Endothelial cell of umbilical vein (primary cell): ENCODE data around the gene ARL4C. TPM values are rescaled to one million over a fixed set of nuclear protein-coding genes. Genes with fewer than 3 reads are reported as not detected.

Source experiments
- BruUV-seq: library from RNA; stranded (reverse); fragments of 400-500 nt; replicated peaks from 2 replicates; lab custom pipeline; 2021; lab: Mats Ljungman, UMichigan
- CTCF ChIA-PET: fragments of 300-600, 350-600 bp; sonication (Branson Sonifier 250); formaldehyde crosslinking; loops from one replicate; lab custom pipeline; 2021; ENCODE audit warnings: antibody characterized with exemption, inconsistent platforms; lab: Charles Lee
- POLR2A ChIA-PET: fragments of 300-600, 350-600 bp; sonication (Branson Sonifier 250); formaldehyde crosslinking; loops from one replicate; lab custom pipeline; 2021; ENCODE audit warnings: antibody characterized with exemption, inconsistent platforms; lab: Charles Lee
- DNase-seq: peaks from one replicate; pipeline ENCODE4 v3.0.0-alpha.2; 2011; ENCODE audit warnings: low read depth, low spot score
- FAIRE-seq: peaks from 2 replicates; lab custom pipeline; 2011; peaks lifted over from hg19 to GRCh38; lab: Jason Lieb, UNC
- H2AFZ ChIP-seq: 2 replicates; pipeline ENCODE4 v1.6.0; 2012; ENCODE audit warnings: low read depth, low read length, control low read depth, inconsistent platforms
- H3K27ac ChIP-seq: 2 replicates; pipeline ENCODE4 v1.5.1; 2011; ENCODE audit warnings: low read depth, mild to moderate bottlenecking, control low read depth, low read length, moderate library complexity; ENCODE audit not compliant: insufficient read depth
- H3K27me3 ChIP-seq, 2 experiments: 2 replicates each; pipeline versions ENCODE4 v1.6.0 to v1.6.1; 2011; ENCODE audit warnings: low read length in 2 of 2, mixed read lengths in 1 of 2; ENCODE audit not compliant: control insufficient read depth in 2 of 2, insufficient read depth in 2 of 2
- H3K36me3 ChIP-seq, 2 experiments: 2 replicates in 1 of 2; 3 replicates in 1 of 2; pipeline ENCODE4 v1.5.1; 2011; ENCODE audit warnings: low read length in 2 of 2, mild to moderate bottlenecking in 1 of 2, moderate library complexity in 1 of 2; ENCODE audit not compliant: control insufficient read depth in 2 of 2, insufficient read depth in 2 of 2; ENCODE audit errors: extremely low read depth in 1 of 2
- H3K4me1 ChIP-seq: 3 replicates; pipeline ENCODE4 v1.5.1; 2011; ENCODE audit warnings: mild to moderate bottlenecking, low read length; ENCODE audit not compliant: control insufficient read depth, insufficient read depth; ENCODE audit errors: extremely low read depth
- H3K4me2 ChIP-seq: 2 replicates; pipeline ENCODE4 v1.6.1; 2011; ENCODE audit warnings: low read length, control low read depth, mixed read lengths; ENCODE audit not compliant: insufficient read depth
- H3K4me3 ChIP-seq, 3 experiments: fragments of 200-600 bp in 1 of 3; sonication (generic), shearing (Covaris generic) in 1 of 3; replicated peaks in 1 of 3; 2 replicates each; pipeline ENCODE4 v1.5.1; 2011 to 2016; ENCODE audit warnings: control low read depth in 3 of 3, low read length in 3 of 3, mild to moderate bottlenecking in 2 of 3, inconsistent platforms in 1 of 3, low read depth in 1 of 3, moderate library complexity in 1 of 3; ENCODE audit not compliant: insufficient read depth in 1 of 3
- H3K79me2 ChIP-seq: 2 replicates; pipeline ENCODE4 v1.6.0; 2012; ENCODE audit warnings: low read length, inconsistent platforms; ENCODE audit not compliant: control insufficient read depth, insufficient read depth
- H3K9ac ChIP-seq: replicated peaks from 2 replicates; pipeline ENCODE3; 2011; ENCODE audit warnings: low read length, control low read depth; ENCODE audit not compliant: insufficient read depth; ENCODE audit errors: extremely low read depth
- H3K9me1 ChIP-seq: replicated peaks from 3 replicates; pipeline ENCODE4 v1.6.0; 2011; ENCODE audit warnings: mild to moderate bottlenecking, low read length; ENCODE audit not compliant: control insufficient read depth, insufficient read depth; ENCODE audit errors: extremely low read depth
- H3K9me3 ChIP-seq: replicated peaks from 2 replicates; pipeline ENCODE4 v1.5.1; 2012; ENCODE audit warnings: low read length, inconsistent platforms; ENCODE audit not compliant: control insufficient read depth, insufficient read depth
- H4K20me1 ChIP-seq: replicated peaks from 2 replicates; pipeline ENCODE3; 2011; ENCODE audit warnings: mild to moderate bottlenecking, low read length; ENCODE audit not compliant: control insufficient read depth, insufficient read depth; ENCODE audit errors: extremely low read depth
- CTCF ChIP-seq, 2 donors: IDR thresholded peaks; 1 replicate in 1 of 2; 2 replicates in 1 of 2; pipeline ENCODE4 v1.5.1; 2011; ENCODE audit warnings: low read length in 2 of 2, mild to moderate bottlenecking in 2 of 2, moderate library complexity in 2 of 2, control low read depth in 1 of 2, inconsistent platforms in 1 of 2, low read depth in 1 of 2; ENCODE audit not compliant: insufficient read depth in 1 of 2; ENCODE audit errors: extremely low read depth in 1 of 2
- EZH2 ChIP-seq: IDR thresholded peaks from 2 replicates; pipeline ENCODE4 v1.6.1; 2012; ENCODE audit warnings: borderline replicate concordance, low read depth, mild to moderate bottlenecking, moderate library complexity, low read length, inconsistent platforms; ENCODE audit not compliant: severe bottlenecking
- FOS ChIP-seq: IDR thresholded peaks from 2 replicates; pipeline ENCODE4 v1.6.1; 2011; ENCODE audit warnings: mild to moderate bottlenecking, low read length, moderate library complexity, borderline replicate concordance; ENCODE audit not compliant: insufficient read depth
- GATA2 ChIP-seq: IDR thresholded peaks from 2 replicates; pipeline ENCODE4 v1.7.0; 2011; ENCODE audit warnings: low read depth, mild to moderate bottlenecking, moderate library complexity, mixed read lengths, low read length; ENCODE audit not compliant: insufficient read length, insufficient read depth
- JUN ChIP-seq: IDR thresholded peaks from 2 replicates; pipeline ENCODE4 v1.6.1; 2011; ENCODE audit warnings: borderline replicate concordance, low read depth; ENCODE audit not compliant: insufficient read length, insufficient read depth
- MAX ChIP-seq: IDR thresholded peaks from 2 replicates; pipeline ENCODE4 v1.6.1; 2011; ENCODE audit not compliant: insufficient read depth, insufficient read length
- MYC ChIP-seq: IDR thresholded peaks from one replicate; pipeline ENCODE4 v1.6.1; 2011; ENCODE audit warnings: mild to moderate bottlenecking, low read depth, low read length
- POLR2A ChIP-seq: IDR thresholded peaks from 2 replicates; pipeline ENCODE4 v1.6.1; 2012; ENCODE audit warnings: low read depth, mild to moderate bottlenecking, control low read depth, low read length
- POLR2AphosphoS5 ChIP-seq: IDR thresholded peaks from 2 replicates; pipeline ENCODE4 v1.6.1; 2012; ENCODE audit warnings: low read depth, mild to moderate bottlenecking, control low read depth, low read length, moderate library complexity; ENCODE audit not compliant: insufficient read depth
- dilution Hi-C: fragments of 300-500 bp; cut with MboI; formaldehyde crosslinking; loops from one replicate; pipeline ENCODE4 v1.15.0; 2019; ENCODE audit warnings: low sequenced_read_pairs; ENCODE audit not compliant: extremely low pct_ligation_motif_present
- intact Hi-C: fragments of 100-400 bp; cut with micrococcal nuclease; formaldehyde crosslinking; loops from one replicate; pipeline ENCODE4 v1.10.0; 2022
- polyA plus RNA-seq, 4 experiments: library from polyadenylated mRNA; depleted of rRNA in 3 of 4; stranded (reverse) in 3 of 4; unstranded in 1 of 4; fragments of >200 nt; gene quantifications; 2 replicates each; pipeline versions ENCODE4 v1.2.1 to v1.2.3, GENCODE V29; 2011 to 2012; ENCODE audit warnings: missing spikeins in 1 of 4
- total RNA-seq: library from RNA; stranded (reverse); gene quantifications from 2 replicates; pipeline ENCODE4 v1.2.3, GENCODE V29; 2021

Gene ARL4C
- total and polyA plus RNA-seq, 2 donors (not counting 3 experiments of a cell fraction or from before 2014, with no cell fraction given), result 5.5 to 10.5 TPM

GRCh38 chr2:234517971-234518370 lies 21.1 kb upstream of the ARL4C start:
- intact Hi-C loops, result no loop called here
- ChIA-PET POLR2A (no interaction called here), CTCF (no interaction called here)
- Histone ChIP-seq H3K27ac (no peak overlapping the region), H3K79me2 (no peaks in the 10 kb centered on the region), H2AFZ (no peak overlapping the region), H3K9ac (no peak overlapping the region), H4K20me1 (no peaks in the 10 kb centered on the region), H3K9me1 (no peaks in the 10 kb centered on the region), H3K4me2 (no peak overlapping the region), H3K9me3 (no peaks in the 10 kb centered on the region), H3K4me1 (no peaks in the 10 kb centered on the region), H3K27me3 (no peaks in the 10 kb centered on the region), H3K4me3 (no peak overlapping the region), H3K36me3 (no peaks in the 10 kb centered on the region)
- BruUV-seq, result no TSS peak
- dilution Hi-C loops, result no loop called here
- no peak for DNase-seq
- TF ChIP-seq JUN, result no peak
- no peak for TF ChIP-seq CTCF (IDR thresholded peaks at IDR 0.05; ENCODE audit: extremely low read depth in 1 of 2, insufficient read depth in 1 of 2, low read depth in 1 of 2, low read length in 2 of 2)
- no peak for TF ChIP-seq MYC
- TF ChIP-seq POLR2A, result no peak
- TF ChIP-seq FOS, result no peak
- TF ChIP-seq GATA2, result no peak
- TF ChIP-seq MAX, result no peak
- TF ChIP-seq POLR2AphosphoS5, result no peak
- no peak for TF ChIP-seq EZH2
- no peak for FAIRE-seq
